SU-DHL-6 (cell line): Measurements from ENCODE around the gene WDR31.

ENCODE experiments used
- H2AFZ ChIP-seq: fragments of 200-600 bp; sonication (generic); 2 replicates; pipeline ENCODE4 v1.6.1; 2014; ENCODE audit warnings: low read depth, mild to moderate bottlenecking, moderate library complexity, mixed read lengths, antibody characterized with exemption, low read length; ENCODE audit not compliant: severe bottlenecking
- H3F3A ChIP-seq: fragments of 200-600 bp; shearing (Covaris generic); 2 replicates; pipeline ENCODE4 v1.6.0; 2016; ENCODE audit warnings: antibody characterized with exemption, mild to moderate bottlenecking; ENCODE audit not compliant: insufficient read depth
- H3K27ac ChIP-seq: fragments of 200-600 bp; sonication (generic); 2 replicates; pipeline ENCODE4 v1.5.1; 2016; ENCODE audit warnings: low read depth, mild to moderate bottlenecking, low read length, moderate library complexity, mixed read lengths
- H3K27me3 ChIP-seq: fragments of 200-600 bp; sonication (generic), shearing (Covaris generic); 2 replicates; pipeline ENCODE4 v1.6.0; 2014; ENCODE audit warnings: mild to moderate bottlenecking, low read length
- H3K36me3 ChIP-seq: fragments of 200-600 bp; sonication (generic); 2 replicates; pipeline ENCODE4 v1.6.1; 2014; ENCODE audit warnings: mild to moderate bottlenecking, low read length, mixed read lengths
- H3K4me2 ChIP-seq: fragments of 300-600, 200-600 bp; shearing (Covaris generic), sonication (generic); 2 replicates; pipeline ENCODE4 v1.6.0; 2014; ENCODE audit warnings: low read length, low read depth, mild to moderate bottlenecking; ENCODE audit not compliant: poor library complexity, severe bottlenecking
- H3K4me3 ChIP-seq: fragments of 200-600 bp; sonication (generic); 2 replicates; pipeline ENCODE4 v1.5.1; 2014; ENCODE audit warnings: antibody characterized with exemption, low read length, mild to moderate bottlenecking, mixed read lengths; ENCODE audit not compliant: insufficient read depth, poor library complexity, severe bottlenecking
- H3K79me2 ChIP-seq: fragments of 200-600 bp; sonication (generic); 2 replicates; pipeline ENCODE4 v1.6.1; 2014; ENCODE audit warnings: mild to moderate bottlenecking, low read length, moderate library complexity; ENCODE audit not compliant: insufficient read depth
- H3K9ac ChIP-seq: fragments of 200-600 bp; sonication (generic); 2 replicates; pipeline ENCODE4 v1.7.0; 2014; ENCODE audit warnings: mild to moderate bottlenecking, low read length
- H3K9me2 ChIP-seq: fragments of 200-600 bp; sonication (generic); replicated peaks from 2 replicates; pipeline ENCODE4 v1.6.1; 2014; ENCODE audit warnings: low read length; ENCODE audit not compliant: insufficient read depth
- H3K9me3 ChIP-seq: fragments of 200-600 bp; sonication (generic); 2 replicates; pipeline ENCODE4 v1.6.1; 2014; ENCODE audit warnings: low read length, mixed read lengths; ENCODE audit not compliant: insufficient read depth
- H4K20me1 ChIP-seq: fragments of 200-600 bp; sonication (generic); 2 replicates; pipeline ENCODE4 v1.6.1; 2014; ENCODE audit warnings: low read depth, mild to moderate bottlenecking, antibody characterized with exemption, low read length, moderate library complexity, mixed read lengths
- EZH2phosphoT487 ChIP-seq: fragments of 200-600 bp; sonication (generic), shearing (Covaris generic); conservative IDR thresholded peaks from 2 replicates; pipeline ENCODE4 v1.6.1; 2018; ENCODE audit warnings: mild to moderate bottlenecking, antibody characterized with exemption, low read length, moderate library complexity, mixed read lengths
- TF ChIP-seq, protein P1 (sequence below): fragments of 200-600 bp; sonication (generic); IDR thresholded peaks from one replicate; pipeline ENCODE4 v1.5.1; 2017; ENCODE audit warnings: antibody characterized with exemption, mild to moderate bottlenecking, low read length, moderate library complexity; ENCODE audit not compliant: insufficient read depth, poor library complexity, severe bottlenecking

Gene WDR31

GRCh38 chr9:113307396-113307975, 32.6 kb downstream of the WDR31 start:
- no peaks in the 10 kb centered on the region for H3F3A ChIP-seq
- no peak overlapping the region for H3K27ac ChIP-seq
- H3K4me3 ChIP-seq: no peak overlapping the region
- no peaks in the 10 kb centered on the region for H4K20me1 ChIP-seq
- no peaks in the 10 kb centered on the region for H3K79me2 ChIP-seq
- no peaks in the 10 kb centered on the region for H3K9me2 ChIP-seq
- H3K9ac ChIP-seq: no peak overlapping the region
- H3K9me3 ChIP-seq: no peaks in the 10 kb centered on the region
- no peak overlapping the region for H3K4me2 ChIP-seq
- H3K27me3 ChIP-seq: no peaks in the 10 kb centered on the region
- no peak for TF ChIP-seq EZH2phosphoT487
- TF ChIP-seq, protein P1, sequence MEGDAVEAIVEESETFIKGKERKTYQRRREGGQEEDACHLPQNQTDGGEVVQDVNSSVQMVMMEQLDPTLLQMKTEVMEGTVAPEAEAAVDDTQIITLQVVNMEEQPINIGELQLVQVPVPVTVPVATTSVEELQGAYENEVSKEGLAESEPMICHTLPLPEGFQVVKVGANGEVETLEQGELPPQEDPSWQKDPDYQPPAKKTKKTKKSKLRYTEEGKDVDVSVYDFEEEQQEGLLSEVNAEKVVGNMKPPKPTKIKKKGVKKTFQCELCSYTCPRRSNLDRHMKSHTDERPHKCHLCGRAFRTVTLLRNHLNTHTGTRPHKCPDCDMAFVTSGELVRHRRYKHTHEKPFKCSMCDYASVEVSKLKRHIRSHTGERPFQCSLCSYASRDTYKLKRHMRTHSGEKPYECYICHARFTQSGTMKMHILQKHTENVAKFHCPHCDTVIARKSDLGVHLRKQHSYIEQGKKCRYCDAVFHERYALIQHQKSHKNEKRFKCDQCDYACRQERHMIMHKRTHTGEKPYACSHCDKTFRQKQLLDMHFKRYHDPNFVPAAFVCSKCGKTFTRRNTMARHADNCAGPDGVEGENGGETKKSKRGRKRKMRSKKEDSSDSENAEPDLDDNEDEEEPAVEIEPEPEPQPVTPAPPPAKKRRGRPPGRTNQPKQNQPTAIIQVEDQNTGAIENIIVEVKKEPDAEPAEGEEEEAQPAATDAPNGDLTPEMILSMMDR: no peak
- H2AFZ ChIP-seq: no peak overlapping the region
- H3K36me3 ChIP-seq: no peaks in the 10 kb centered on the region

GRCh38 chr9:113306566-113306965, 33.5 kb downstream of the WDR31 start:
- no peak for TF ChIP-seq EZH2phosphoT487
- TF ChIP-seq, protein P1: no peak
- no peak overlapping the region for H3K9ac ChIP-seq
- no peak overlapping the region for H2AFZ ChIP-seq
- H3K27me3 ChIP-seq: no peaks in the 10 kb centered on the region
- H3K36me3 ChIP-seq: no peaks in the 10 kb centered on the region
- no peaks in the 10 kb centered on the region for H4K20me1 ChIP-seq
- H3K79me2 ChIP-seq: no peaks in the 10 kb centered on the region
- no peak overlapping the region for H3K4me3 ChIP-seq
- H3K9me3 ChIP-seq: no peaks in the 10 kb centered on the region
- H3K9me2 ChIP-seq: no peaks in the 10 kb centered on the region
- no peaks in the 10 kb centered on the region for H3F3A ChIP-seq
- no peak overlapping the region for H3K27ac ChIP-seq
- no peak overlapping the region for H3K4me2 ChIP-seq

DNA sequence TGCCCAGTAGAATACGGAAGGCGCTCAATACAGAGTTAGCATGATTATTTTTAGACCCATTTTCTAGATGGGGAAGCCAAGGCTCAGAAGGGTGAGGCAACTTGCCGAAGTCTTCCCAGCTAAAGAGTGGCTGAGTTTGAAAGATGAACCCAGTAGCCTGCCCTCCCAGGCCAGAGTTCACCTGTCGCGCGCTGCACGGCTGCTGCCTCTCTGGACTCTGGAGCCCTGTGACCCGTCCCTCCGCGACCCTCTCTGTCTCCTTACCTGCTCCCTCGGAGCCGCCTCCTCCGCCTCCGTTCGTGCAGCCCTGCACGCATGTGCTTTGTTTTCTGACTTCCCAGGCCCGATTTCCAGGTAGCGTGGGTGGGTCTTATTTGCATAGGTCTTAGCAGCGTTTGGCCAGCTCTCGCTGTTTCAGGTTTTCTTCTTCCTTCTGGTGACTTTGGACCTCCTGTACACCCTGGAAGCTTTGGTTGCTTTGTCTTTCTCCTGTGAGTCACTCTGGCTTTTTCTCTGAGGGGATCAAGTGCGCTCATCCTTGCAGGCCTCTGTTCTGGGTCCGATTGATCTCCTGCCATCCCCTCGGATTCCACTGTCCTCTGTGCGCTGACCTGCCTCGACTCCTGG, 37.2 kb downstream of the WDR31 start, which contains the start of gene RNF183:
RNF183 (minus strand) TSS at position 585 of the 627 bp plus-strand sequence. CDS start 5,192 bp downstream, outside the sequence.
- no peak within 1 kb of the TSS for H3K9ac ChIP-seq
- no peak within 1 kb of the TSS for H3K27ac ChIP-seq
- H2AFZ ChIP-seq: no peak within 1 kb of the TSS
- H3K9me2 ChIP-seq: no peaks in the 10 kb centered on the region
- no peaks in the 10 kb centered on the region for H3K79me2 ChIP-seq
- no peak within 1 kb of the TSS for H3K4me3 ChIP-seq
- H4K20me1 ChIP-seq: no peaks in the 10 kb centered on the region
- no peaks in the 10 kb centered on the region for H3F3A ChIP-seq
- H3K4me2 ChIP-seq: no peak within 1 kb of the TSS
- H3K36me3 ChIP-seq: no peaks in the 10 kb centered on the region
- no peaks in the 10 kb centered on the region for H3K27me3 ChIP-seq
- TF ChIP-seq, protein P1: no peak
- TF ChIP-seq EZH2phosphoT487: no peak
- H3K9me3 ChIP-seq: no peaks in the 10 kb centered on the region
